K562 (cell line): ENCODE measurements around the gene CD300LG. TPM values are rescaled to one million over a fixed set of nuclear protein-coding genes. Genes with fewer than 3 reads are reported as not detected.

ENCODE experiments used
- ATAC-seq: fragments of 200-7000 bp; cut with Tn5 transposase; 3 replicates; pipeline ENCODE4 v1.9.1; 2020; ENCODE audit warnings: moderate library complexity
- BruUV-seq: library from RNA; stranded (reverse); fragments of 400-500 nt; replicated peaks from 2 replicates; lab custom pipeline; 2021; lab: Mats Ljungman, UMichigan
- CTCF ChIA-PET: fragments of 300-600 bp; formaldehyde crosslinking; extraction: SDS; loops from one replicate; lab custom pipeline; 2021; ENCODE audit warnings: low intra/inter-chr PET ratio; lab: Yijun Ruan, JAX
- POLR2A ChIA-PET: fragments of 300-600, 350-650 bp; sonication (Branson Sonifier 250); formaldehyde crosslinking; extraction: SDS; loops from one replicate; lab custom pipeline; 2021; ENCODE audit warnings: antibody characterized with exemption, inconsistent platforms; lab: Yijun Ruan, JAX
- DNase-seq, 4 experiments: peaks; one replicate each; pipeline versions ENCODE4 v3.0.0 to v3.0.0-alpha.2; 2011 to 2018; ENCODE audit warnings: low spot score in 3 of 4, mixed read lengths in 3 of 4; ENCODE audit errors: extremely low read depth in 1 of 4
- FAIRE-seq: peaks from 2 replicates; lab custom pipeline; 2011; peaks lifted over from hg19 to GRCh38; lab: Jason Lieb, UNC
- H2AFZ ChIP-seq: 2 replicates; pipeline ENCODE4 v1.6.0; 2011; ENCODE audit warnings: low read depth, low read length, control low read depth, inconsistent platforms
- H3K27ac ChIP-seq: fragments of 200-600 bp; 3 replicates; pipeline ENCODE4 v1.8.0; 2011; ENCODE audit warnings: low read depth, mild to moderate bottlenecking, control low read depth, inconsistent platforms, low read length, moderate library complexity, mixed read lengths; ENCODE audit errors: extremely low read depth
- H3K27me3 ChIP-seq, 2 experiments: fragments of 300-600 bp in 1 of 2; 2 replicates in 1 of 2; 3 replicates in 1 of 2; pipeline versions ENCODE4 v1.6.0 to v1.8.0; 2011; ENCODE audit warnings: inconsistent platforms in 2 of 2, low read length in 2 of 2, mild to moderate bottlenecking in 1 of 2, mixed read lengths in 1 of 2, moderate library complexity in 1 of 2; ENCODE audit not compliant: control insufficient read depth in 2 of 2, insufficient read depth in 2 of 2
- H3K36me3 ChIP-seq: fragments of 300-600 bp; 3 replicates; pipeline ENCODE4 v1.8.0; 2011; ENCODE audit warnings: mild to moderate bottlenecking, low read length, inconsistent platforms; ENCODE audit not compliant: control insufficient read depth, insufficient read depth
- H3K4me1 ChIP-seq, 2 experiments: fragments of 200-600 bp in 1 of 2; replicated peaks in 1 of 2; 2 replicates in 1 of 2; 3 replicates in 1 of 2; pipeline versions ENCODE4 v1.5.1 to v1.8.0; 2011; ENCODE audit warnings: inconsistent platforms in 2 of 2, low read length in 2 of 2, mild to moderate bottlenecking in 1 of 2, mixed read lengths in 1 of 2, moderate library complexity in 1 of 2; ENCODE audit not compliant: control insufficient read depth in 2 of 2, insufficient read depth in 2 of 2
- H3K4me2 ChIP-seq: 2 replicates; pipeline ENCODE4 v1.6.1; 2011; ENCODE audit warnings: low read length, control low read depth, inconsistent platforms, mixed read lengths; ENCODE audit not compliant: insufficient read depth
- H3K4me3 ChIP-seq: fragments of 200-600 bp; sonication (generic), shearing (Covaris generic); 2 replicates; pipeline ENCODE4 v1.5.1; 2016; ENCODE audit warnings: control low read depth, inconsistent platforms
- H3K79me2 ChIP-seq: fragments of 200-600 bp; 3 replicates; pipeline ENCODE4 v1.8.0; 2011; ENCODE audit warnings: low read length, inconsistent platforms; ENCODE audit not compliant: control insufficient read depth, insufficient read depth
- H3K9ac ChIP-seq, 2 experiments: 2 replicates each; pipeline versions ENCODE4 v1.6.0 to v1.6.1; 2011; ENCODE audit warnings: low read depth in 2 of 2, low read length in 2 of 2, control low read depth in 1 of 2, inconsistent platforms in 1 of 2, mild to moderate bottlenecking in 1 of 2, mixed read lengths in 1 of 2; ENCODE audit not compliant: insufficient read depth in 1 of 2
- H3K9me1 ChIP-seq: one replicate; pipeline ENCODE4 v1.6.0; 2011; ENCODE audit warnings: inconsistent platforms, mild to moderate bottlenecking, low read length, moderate library complexity; ENCODE audit not compliant: control insufficient read depth, insufficient read depth
- H3K9me3 ChIP-seq: replicated peaks from 2 replicates; pipeline ENCODE4 v1.5.1; 2011; ENCODE audit warnings: low read depth, low read length, inconsistent platforms; ENCODE audit not compliant: control insufficient read depth, insufficient read depth
- H4K20me1 ChIP-seq: replicated peaks from 2 replicates; pipeline ENCODE4 v1.6.1; 2011; ENCODE audit warnings: low read length, inconsistent platforms, mixed read lengths; ENCODE audit not compliant: control insufficient read depth, insufficient read depth
- GABPB1 ChIP-seq: sonication (generic); formaldehyde crosslinking; IDR thresholded peaks from 2 replicates; pipeline ENCODE4 v1.8.0; 2022; ENCODE audit warnings: mild to moderate bottlenecking, missing genetic modification reagents
- NELFE ChIP-seq: IDR thresholded peaks from 2 replicates; pipeline ENCODE4 v1.6.1; 2011; ENCODE audit warnings: mild to moderate bottlenecking; ENCODE audit not compliant: insufficient read depth, insufficient read length
- POLR2AphosphoS5 ChIP-seq: IDR thresholded peaks from 2 replicates; pipeline ENCODE4 v1.6.1; 2011; ENCODE audit warnings: mild to moderate bottlenecking, low read depth, low read length, moderate library complexity; ENCODE audit not compliant: control insufficient read depth, insufficient read depth
- RERE ChIP-seq: sonication (generic); formaldehyde crosslinking; IDR thresholded peaks from 2 replicates; pipeline ENCODE4 v1.8.0; 2023; ENCODE audit warnings: missing genetic modification reagents, mild to moderate bottlenecking, borderline replicate concordance
- SMAD2 ChIP-seq: fragments of 150-350 bp; IDR thresholded peaks from 2 replicates; pipeline ENCODE4 v1.6.1; 2014; ENCODE audit warnings: low read depth, mild to moderate bottlenecking, low read length
- ZNF197 ChIP-seq: fragments of 200-800 bp; sonication (Bioruptor generic); IDR thresholded peaks from 2 replicates; pipeline ENCODE4 v1.6.1; 2016; ENCODE audit warnings: low read depth, missing genetic modification characterization, missing compliant biosample characterization
- ZNF280B ChIP-seq: fragments of 250-450 bp; sonication (Bioruptor Pico); IDR thresholded peaks from 2 replicates; pipeline ENCODE4 v1.5.1; 2021; ENCODE audit warnings: mild to moderate bottlenecking
- ZNF449 ChIP-seq: fragments of 250-450 bp; sonication (Bioruptor Pico); IDR thresholded peaks from 2 replicates; pipeline ENCODE4 v1.8.0; 2022; ENCODE audit warnings: moderate library complexity, mild to moderate bottlenecking, inconsistent platforms
- ZNF511 ChIP-seq: sonication (generic); formaldehyde crosslinking; IDR thresholded peaks from 2 replicates; pipeline ENCODE4 v1.8.0; 2022; ENCODE audit warnings: mild to moderate bottlenecking, missing genetic modification reagents
- WGBS: fragments of 100-300 bp; shearing (Covaris generic); methylation state at CpG from one replicate; pipeline ENCODE4 v1.1.6; 2016; ENCODE audit warnings: low coverage, mixed read lengths; ENCODE audit not compliant: insufficient coverage; ENCODE audit errors: missing lambda C conversion rate; 5-methylcytosine and 5-hydroxymethylcytosine counted together
- in situ Hi-C: fragments of 300-500 bp; cut with MboI; formaldehyde crosslinking; loops from 4 replicates; pipeline ENCODE4 v1.15.0; 2018; ENCODE audit warnings: inconsistent platforms, mixed read lengths
- intact Hi-C: fragments of 100-400 bp; cut with micrococcal nuclease; formaldehyde crosslinking; loops from 2 replicates; pipeline ENCODE4 v1.14.2; 2022
- polyA plus RNA-seq, 8 experiments: library from polyadenylated mRNA; depleted of rRNA in 4 of 8; stranded (reverse) in 5 of 8; unstranded in 3 of 8; fragments of >200 nt; fragmentation: Nextera tagmentation in 2 of 8; fragmentation: Illumina TruSeq in 1 of 8; extraction: Ambion mirVana in 2 of 8; extraction: Trizol in 1 of 8; gene quantifications; 2 replicates each; pipeline versions ENCODE4 v1.2.1 to v1.2.3, GENCODE V29; 2011 to 2014; ENCODE audit warnings: inconsistent platforms in 1 of 8, missing spikeins in 1 of 8
- total RNA-seq, 7 experiments: library from RNA; depleted of rRNA in 6 of 7; stranded (reverse); fragments of >200 nt in 6 of 7; fragmentation: Illumina TruSeq in 2 of 7; extraction: Trizol in 2 of 7; gene quantifications; 2 replicates each; pipeline versions ENCODE4 v1.2.1 to v1.2.3, GENCODE V29; 2011 to 2021; ENCODE audit warnings: low replicate concordance in 1 of 7

CD300LG gene
- total and polyA plus RNA-seq, 9 of the 15 experiments (the other 6 are each of a cell fraction or from before 2014, with no cell fraction given) = not detected

- Histone ChIP-seq H3K9ac (no peak overlapping the region), H3K4me3 (no peak overlapping the region), H4K20me1 (no peaks in the 10 kb centered on the region), H3K27me3 (no peaks in the 10 kb centered on the region), H3K9me1 (no peaks in the 10 kb centered on the region), H3K4me1 (peaks cover 0 to 3% of the 10 kb centered on the region in 2 experiments; a peak in 1 of 5 replicates), H3K9me3 (no peaks in the 10 kb centered on the region), H3K79me2 (no peaks in the 10 kb centered on the region), H3K4me2 (no peak overlapping the region), H3K27ac (no peak overlapping the region), H2AFZ (no peak overlapping the region), H3K36me3 (no peaks in the 10 kb centered on the region)
- no peak for TF ChIP-seq RERE (CRISPR knock-in tag)
- no peak for TF ChIP-seq ZNF197 (CRISPR knock-in tag)
- TF ChIP-seq POLR2AphosphoS5 = no peak
- TF ChIP-seq SMAD2 = no peak
- TF ChIP-seq ZNF280B (CRISPR knock-in tag) = no peak
- no peak for TF ChIP-seq ZNF449 (CRISPR knock-in tag)
- no peak for TF ChIP-seq NELFE
- TF ChIP-seq GABPB1 (CRISPR knock-in tag) = no peak
- no peak for TF ChIP-seq ZNF511 (CRISPR knock-in tag)
- CTCF ChIA-PET = no interaction called here
- intact Hi-C loops = no loop called here
- no peak for DNase-seq
- no peak for ATAC-seq
- no peak for FAIRE-seq
- POLR2A ChIA-PET = no interaction called here
- in situ Hi-C loops = no loop called here
- BruUV-seq = no TSS peak
- WGBS = 56% methylated on average over 13 of the region's 14 CpGs
Observed at GRCh38 chr17:43820759-43821158, 26.2 kb upstream of the CD300LG start.
